ENCODE data around the gene KDM3B.
"Not testable (repeated sequence)": the region's sequence is repeated elsewhere in the genome, so short reads cannot be mapped to it uniquely, and the experiment has no call there.

Gene KDM3B

DNA sequence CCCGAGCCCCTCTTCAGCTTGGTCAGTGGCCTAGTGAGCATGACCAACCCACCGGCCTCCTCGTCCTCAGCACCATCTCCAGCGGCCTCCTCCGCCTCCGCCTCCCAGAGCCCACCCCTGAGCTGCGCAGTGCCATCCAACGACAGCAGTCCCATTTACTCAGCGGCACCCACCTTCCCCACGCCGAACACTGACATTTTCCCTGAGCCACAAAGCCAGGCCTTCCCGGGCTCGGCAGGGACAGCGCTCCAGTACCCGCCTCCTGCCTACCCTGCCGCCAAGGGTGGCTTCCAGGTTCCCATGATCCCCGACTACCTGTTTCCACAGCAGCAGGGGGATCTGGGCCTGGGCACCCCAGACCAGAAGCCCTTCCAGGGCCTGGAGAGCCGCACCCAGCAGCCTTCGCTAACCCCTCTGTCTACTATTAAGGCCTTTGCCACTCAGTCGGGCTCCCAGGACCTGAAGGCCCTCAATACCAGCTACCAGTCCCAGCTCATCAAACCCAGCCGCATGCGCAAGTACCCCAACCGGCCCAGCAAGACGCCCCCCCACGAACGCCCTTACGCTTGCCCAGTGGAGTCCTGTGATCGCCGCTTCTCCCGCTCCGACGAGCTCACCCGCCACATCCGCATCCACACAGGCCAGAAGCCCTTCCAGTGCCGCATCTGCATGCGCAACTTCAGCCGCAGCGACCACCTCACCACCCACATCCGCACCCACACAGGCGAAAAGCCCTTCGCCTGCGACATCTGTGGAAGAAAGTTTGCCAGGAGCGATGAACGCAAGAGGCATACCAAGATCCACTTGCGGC is 114.6 kb downstream of the KDM3B start:
- peak in 2 of 51 donors; percentile 40 to 54 for DNase-seq

DNA sequence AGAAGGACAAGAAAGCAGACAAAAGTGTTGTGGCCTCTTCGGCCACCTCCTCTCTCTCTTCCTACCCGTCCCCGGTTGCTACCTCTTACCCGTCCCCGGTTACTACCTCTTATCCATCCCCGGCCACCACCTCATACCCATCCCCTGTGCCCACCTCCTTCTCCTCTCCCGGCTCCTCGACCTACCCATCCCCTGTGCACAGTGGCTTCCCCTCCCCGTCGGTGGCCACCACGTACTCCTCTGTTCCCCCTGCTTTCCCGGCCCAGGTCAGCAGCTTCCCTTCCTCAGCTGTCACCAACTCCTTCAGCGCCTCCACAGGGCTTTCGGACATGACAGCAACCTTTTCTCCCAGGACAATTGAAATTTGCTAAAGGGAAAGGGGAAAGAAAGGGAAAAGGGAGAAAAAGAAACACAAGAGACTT is 115.2 kb downstream of the KDM3B start:
- peak in 1 of 51 donors; percentile 43 for DNase-seq

DNA sequence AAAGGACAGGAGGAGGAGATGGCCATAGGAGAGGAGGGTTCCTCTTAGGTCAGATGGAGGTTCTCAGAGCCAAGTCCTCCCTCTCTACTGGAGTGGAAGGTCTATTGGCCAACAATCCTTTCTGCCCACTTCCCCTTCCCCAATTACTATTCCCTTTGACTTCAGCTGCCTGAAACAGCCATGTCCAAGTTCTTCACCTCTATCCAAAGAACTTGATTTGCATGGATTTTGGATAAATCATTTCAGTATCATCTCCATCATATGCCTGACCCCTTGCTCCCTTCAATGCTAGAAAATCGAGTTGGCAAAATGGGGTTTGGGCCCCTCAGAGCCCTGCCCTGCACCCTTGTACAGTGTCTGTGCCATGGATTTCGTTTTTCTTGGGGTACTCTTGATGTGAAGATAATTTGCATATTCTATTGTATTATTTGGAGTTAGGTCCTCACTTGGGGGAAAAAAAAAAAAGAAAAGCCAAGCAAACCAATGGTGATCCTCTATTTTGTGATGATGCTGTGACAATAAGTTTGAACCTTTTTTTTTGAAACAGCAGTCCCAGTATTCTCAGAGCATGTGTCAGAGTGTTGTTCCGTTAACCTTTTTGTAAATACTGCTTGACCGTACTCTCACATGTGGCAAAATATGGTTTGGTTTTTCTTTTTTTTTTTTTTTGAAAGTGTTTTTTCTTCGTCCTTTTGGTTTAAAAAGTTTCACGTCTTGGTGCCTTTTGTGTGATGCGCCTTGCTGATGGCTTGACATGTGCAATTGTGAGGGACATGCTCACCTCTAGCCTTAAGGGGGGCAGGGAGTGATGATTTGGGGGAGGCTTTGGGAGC is 115.9 kb downstream of the KDM3B start:
- DNase-seq: peak in 1 of 51 donors; percentile 24

DNA sequence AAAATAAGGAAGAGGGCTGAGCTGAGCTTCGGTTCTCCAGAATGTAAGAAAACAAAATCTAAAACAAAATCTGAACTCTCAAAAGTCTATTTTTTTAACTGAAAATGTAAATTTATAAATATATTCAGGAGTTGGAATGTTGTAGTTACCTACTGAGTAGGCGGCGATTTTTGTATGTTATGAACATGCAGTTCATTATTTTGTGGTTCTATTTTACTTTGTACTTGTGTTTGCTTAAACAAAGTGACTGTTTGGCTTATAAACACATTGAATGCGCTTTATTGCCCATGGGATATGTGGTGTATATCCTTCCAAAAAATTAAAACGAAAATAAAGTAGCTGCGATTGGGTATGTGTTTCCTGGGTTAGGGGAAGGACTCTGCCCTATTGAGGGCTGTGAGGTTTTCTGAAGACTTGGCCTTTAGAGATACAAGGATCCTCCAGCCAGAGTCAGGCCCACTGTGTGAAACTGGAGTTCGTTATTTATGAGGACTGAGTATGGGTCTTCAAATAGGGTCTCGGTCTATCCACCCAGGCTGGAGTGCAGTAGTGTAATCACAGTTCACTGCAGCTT is 116.6 kb downstream of the KDM3B start:
- no peak for DNase-seq

DNA sequence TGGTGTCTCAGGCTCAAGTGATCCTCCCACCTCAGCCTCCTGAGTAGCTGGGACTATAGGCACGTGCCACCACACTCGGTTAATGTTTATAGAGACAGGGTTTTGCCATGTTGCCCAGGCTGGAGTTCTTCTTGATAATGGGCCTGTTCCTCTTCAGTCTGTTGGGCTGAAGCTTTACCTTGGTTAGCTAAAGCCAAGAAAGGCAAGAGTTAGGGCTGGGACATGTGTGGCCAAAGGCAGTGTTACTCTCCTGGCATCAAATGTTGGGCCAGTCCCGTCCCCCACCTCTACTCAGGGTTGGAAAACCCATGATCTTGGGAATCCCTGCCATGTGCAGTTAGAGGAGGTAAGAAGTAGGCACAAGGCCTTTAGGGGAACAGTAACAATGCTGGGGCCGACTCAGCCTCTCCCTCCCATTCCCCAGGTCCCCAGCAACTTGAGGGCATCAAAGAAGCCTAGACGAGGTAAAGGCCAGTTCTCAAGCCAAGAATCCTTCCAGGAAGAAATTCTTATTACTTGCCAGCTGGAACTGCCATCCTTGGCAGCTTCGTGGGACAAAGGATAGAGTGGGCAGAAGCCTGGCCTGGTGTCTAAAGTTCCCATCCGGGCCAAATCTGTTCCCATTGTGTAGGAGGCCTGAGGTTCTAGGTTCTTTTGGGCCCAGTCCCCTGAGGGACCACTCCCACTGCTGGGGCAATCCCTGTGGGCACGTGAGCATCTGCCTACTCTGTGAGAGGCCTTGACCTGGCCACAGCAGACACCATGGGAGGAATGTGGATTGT is 117.2 kb downstream of the KDM3B start:
- peak in 1 of 51 donors; percentile 41 for DNase-seq

DNA sequence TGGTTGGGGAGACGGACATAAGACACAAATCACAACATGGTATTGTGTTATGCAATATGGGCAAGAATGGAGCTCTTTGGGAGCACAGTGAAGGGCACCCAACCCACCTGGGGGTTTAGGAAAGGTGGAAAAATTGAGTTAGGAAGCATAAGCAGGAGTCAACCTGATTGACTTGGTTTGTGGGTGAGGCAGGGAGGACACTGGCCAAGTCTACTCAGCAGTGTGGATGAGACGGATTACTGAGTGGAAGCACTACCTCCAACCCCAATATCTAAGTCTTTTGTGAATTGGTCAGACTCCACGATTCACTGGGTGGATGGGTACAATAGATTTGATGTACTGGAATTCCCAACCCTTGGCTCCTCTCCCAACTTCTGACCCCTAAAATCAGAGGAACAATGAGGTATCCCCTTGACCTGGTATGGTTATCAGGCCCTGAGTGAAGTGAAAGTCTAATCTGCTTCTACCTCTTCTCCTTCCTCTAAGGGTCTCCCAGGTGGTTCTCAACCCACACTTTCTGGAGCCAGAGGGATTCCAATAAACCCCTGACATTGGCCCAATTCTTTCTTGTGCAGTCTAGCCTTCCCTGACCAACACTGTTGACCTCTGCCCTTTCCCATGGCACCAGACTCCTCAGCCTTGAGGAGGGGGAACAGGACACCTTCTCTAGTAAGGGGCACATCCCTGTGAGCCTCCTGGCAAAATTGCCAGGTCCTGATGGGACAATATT is 118.0 kb downstream of the KDM3B start:
- DNase-seq: no peak

DNA sequence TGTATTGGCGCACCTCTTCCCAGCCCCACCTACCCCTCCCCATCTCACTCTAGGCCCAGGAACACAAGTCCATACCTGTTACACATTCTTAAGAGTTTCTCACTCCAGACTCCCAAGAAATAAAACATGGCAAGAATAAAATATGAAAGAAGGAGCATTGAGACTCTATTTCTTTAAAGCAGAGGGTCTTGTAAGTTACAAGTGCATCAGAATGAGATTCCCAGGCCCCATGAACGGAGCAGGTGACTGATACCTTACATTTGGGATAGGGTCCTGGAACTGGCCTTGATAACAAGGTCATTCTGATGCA is 118.5 kb downstream of the KDM3B start:
- DNase-seq: no peak

DNA sequence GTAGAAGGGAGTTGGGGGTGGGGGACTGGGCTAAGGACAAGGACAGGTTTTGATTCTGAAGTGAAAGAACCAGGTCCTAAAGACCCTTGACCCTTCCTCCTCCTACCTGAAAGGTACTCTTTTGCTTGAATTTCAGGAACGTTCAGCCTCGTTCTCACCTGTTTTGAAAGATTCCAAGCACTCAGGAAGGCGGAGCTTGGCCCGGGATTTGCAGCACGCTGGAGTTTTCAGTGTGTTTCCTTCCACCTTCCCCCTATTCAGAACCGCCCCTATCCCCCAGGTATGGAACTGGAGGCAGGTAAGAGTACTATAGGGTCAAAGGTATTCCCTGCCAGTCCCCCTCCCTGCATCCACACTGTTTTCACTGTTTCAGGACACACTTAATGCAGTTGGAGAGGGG is 119.9 kb downstream of the KDM3B start:
- DNase-seq: no peak

DNA sequence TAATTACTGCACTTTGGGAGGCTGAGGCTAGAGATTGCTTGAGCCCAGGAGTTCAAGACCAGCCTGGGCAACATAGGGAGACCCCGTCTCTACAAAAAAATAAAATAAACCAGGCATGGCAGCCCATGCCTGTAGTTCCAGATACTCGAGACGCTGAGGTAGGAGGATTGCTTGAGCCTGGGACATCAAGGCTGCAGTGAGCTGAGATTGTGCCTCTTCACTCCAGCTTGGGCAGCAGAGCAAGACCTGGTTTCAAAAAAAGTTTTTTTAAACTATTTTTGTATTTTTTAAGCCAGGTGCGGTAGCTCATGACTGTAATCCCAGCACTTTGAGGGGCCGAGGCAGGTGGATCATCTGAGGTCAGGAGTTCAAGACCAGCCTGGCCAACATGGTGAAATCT is 120.7 kb downstream of the KDM3B start:
- DNase-seq: not testable (repeated sequence)

DNA sequence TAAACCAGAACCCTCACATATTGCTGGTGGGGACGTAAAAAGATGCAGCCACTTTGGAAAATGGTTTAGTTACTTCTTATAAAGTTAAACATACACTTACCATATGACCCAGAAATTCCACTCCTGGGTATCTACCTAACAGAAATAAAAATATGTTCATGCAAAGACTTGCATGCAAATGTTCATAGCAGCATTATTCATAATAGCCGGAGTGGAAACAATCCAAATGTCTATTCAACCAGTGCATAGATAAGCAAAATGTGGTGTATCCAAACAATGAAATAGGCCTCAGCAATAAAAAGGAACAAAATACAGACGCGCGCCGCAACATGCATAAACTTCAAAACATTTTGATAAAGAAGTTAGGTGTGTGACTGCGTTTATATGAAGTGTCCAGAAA is 124.4 kb downstream of the KDM3B start:
- DNase-seq: no peak

DNA sequence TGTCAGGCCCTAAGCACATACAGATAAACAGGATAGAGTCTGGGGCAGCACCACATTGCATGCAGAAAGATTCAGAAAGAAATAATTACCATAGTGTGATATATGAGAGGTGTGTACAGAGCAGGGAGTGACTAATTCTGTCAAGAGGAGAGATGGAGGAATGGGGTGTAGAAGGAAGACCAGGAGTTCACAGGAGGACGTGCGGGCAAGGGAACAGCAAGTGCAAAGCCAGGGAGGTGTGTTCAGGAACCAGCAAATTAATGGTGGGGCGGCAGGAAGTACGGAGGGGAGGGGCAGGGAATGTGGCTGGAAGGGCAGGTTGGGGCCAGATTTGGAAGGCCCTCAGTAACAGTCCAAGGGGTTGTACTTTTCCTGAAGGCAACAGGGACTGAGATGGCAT is 130.2 kb downstream of the KDM3B start:
- no peak for DNase-seq

Data from hypothalamus (tissue), 51 donors.